Esophagus (tissue), 2 donors: ENCODE results near the gene TMEM267. TPM values are rescaled to one million over a fixed set of nuclear protein-coding genes. Genes with fewer than 3 reads are reported as not detected.
"Not testable (repeated sequence)": the region's sequence is repeated elsewhere in the genome, so short reads cannot be mapped to it uniquely, and the experiment has no call there.

Source experiments
- H3K27ac ChIP-seq, 2 donors: one replicate each; pipeline ENCODE4 v1.5.1; 2013; ENCODE audit warnings: low read depth in 2 of 2, mild to moderate bottlenecking in 2 of 2, inconsistent platforms in 1 of 2, low read length in 1 of 2, moderate library complexity in 1 of 2
- H3K27me3 ChIP-seq, 2 donors: one replicate each; pipeline ENCODE4 v1.6.1; 2013; ENCODE audit warnings: low read length in 2 of 2, control low read depth in 1 of 2, mild to moderate bottlenecking in 1 of 2; ENCODE audit not compliant: insufficient read depth in 2 of 2, control insufficient read depth in 1 of 2
- H3K36me3 ChIP-seq, 2 donors: one replicate each; pipeline ENCODE4 v1.6.1; 2013; ENCODE audit warnings: low read length in 1 of 2; ENCODE audit not compliant: control insufficient read depth in 2 of 2, insufficient read depth in 2 of 2
- H3K4me1 ChIP-seq, 2 donors: one replicate each; pipeline ENCODE4 v1.6.1; 2013; ENCODE audit warnings: low read length in 1 of 2; ENCODE audit not compliant: control insufficient read depth in 2 of 2, insufficient read depth in 2 of 2
- H3K4me3 ChIP-seq, 2 donors: one replicate each; pipeline ENCODE4 v1.5.1; 2013; ENCODE audit warnings: low read length in 2 of 2, mild to moderate bottlenecking in 2 of 2, low read depth in 1 of 2, moderate library complexity in 1 of 2
- H3K9me3 ChIP-seq, 2 donors: one replicate each; pipeline ENCODE4 v1.6.1; 2013; ENCODE audit warnings: mild to moderate bottlenecking in 2 of 2, low read depth in 1 of 2, low read length in 1 of 2, moderate library complexity in 1 of 2; ENCODE audit not compliant: control insufficient read depth in 2 of 2, insufficient read depth in 1 of 2
- WGBS, 2 donors: extraction: QIAGEN DNeasy Blood & Tissue Kit; methylation state at CpG; one replicate each; pipeline ENCODE4 v1.1.7; 2013; 5-methylcytosine and 5-hydroxymethylcytosine counted together
- polyA plus RNA-seq, 2 donors: library from polyadenylated mRNA; stranded (reverse); fragments of 200-250 nt; gene quantifications; one replicate each; pipeline ENCODE4 v1.2.3, GENCODE V29; 2013
- donor health status: healthy with polysubstance abuse.
- donor health status: Bipolar disorder and iron deficiency.

The TMEM267 gene
- polyA plus RNA-seq, result 1 to 10 TPM; 6.0 to 7.2 TPM

- Histone ChIP-seq H3K36me3 (no peaks in the 10 kb centered on the region), H3K27ac (peak within 1 kb of the TSS; percentile 99), H3K9me3 (no peaks in the 10 kb centered on the region), H3K4me3 (peak within 1 kb of the TSS; percentile 79 to 81), H3K27me3 (no peaks in the 10 kb centered on the region), H3K4me1 (no peaks in the 10 kb centered on the region)
- 0 to 1% methylated on average over 55 to 62 of the region's 62 CpGs for WGBS, 2 donors
These were observed at the start of gene TMEM267 for GRCh38 chr5:43483298-43484105. Gene TMEM267 (minus strand): TSS chr5:43483865. CDS start chr5:43453969, 29,896 bp downstream.

- 93 to 95% methylated on average over 2 of the region's 2 CpGs for WGBS, 2 donors
- H3K9me3 ChIP-seq, result no peaks in the 10 kb centered on the region
- H3K27ac ChIP-seq, result no peak overlapping the region
- no peak overlapping the region for H3K4me3 ChIP-seq
- H3K27me3 ChIP-seq, result no peaks in the 10 kb centered on the region
- H3K4me1 ChIP-seq, result no peaks in the 10 kb centered on the region
- H3K36me3 ChIP-seq, result peaks cover 7 to 9% of the 10 kb centered on the region in 2 donors
These were observed 47.0 kb upstream of the TMEM267 start for GRCh38 chr5:43530648-43531047.

GRCh38 chr5:43523662-43524072 lies 40.0 kb upstream of the TMEM267 start:
- Histone ChIP-seq H3K27me3 (no peaks in the 10 kb centered on the region), H3K4me1 (no peaks in the 10 kb centered on the region), H3K36me3 (peaks cover 0 to 3% of the 10 kb centered on the region in 2 donors), H3K4me3 (no peak overlapping the region), H3K27ac (no peak overlapping the region), H3K9me3 (no peaks in the 10 kb centered on the region)
- 55 to 63% methylated on average over 2 of the region's 2 CpGs for WGBS, 2 donors

GRCh38 chr5:43520615-43521014 lies 37.0 kb upstream of the TMEM267 start:
- no peak overlapping the region for H3K4me3 ChIP-seq
- no peaks in the 10 kb centered on the region for H3K9me3 ChIP-seq
- no peaks in the 10 kb centered on the region for H3K27me3 ChIP-seq
- peaks cover 0 to under 1% of the 10 kb centered on the region in 2 donors for H3K36me3 ChIP-seq
- no peak overlapping the region for H3K27ac ChIP-seq
- 88 to 89% methylated on average over 1 of the region's 1 CpG for WGBS, 2 donors
- no peaks in the 10 kb centered on the region for H3K4me1 ChIP-seq

GRCh38 chr5:43515678-43516048 lies 32.0 kb upstream of the TMEM267 start:
- H3K9me3 ChIP-seq, result no peaks in the 10 kb centered on the region
- H3K4me3 ChIP-seq, result peak overlapping the region in 1 of 2 donors; percentile 71
- H3K36me3 ChIP-seq, result no peaks in the 10 kb centered on the region
- 6 to 17% methylated on average over 1 of the region's 1 CpG for WGBS, 2 donors
- H3K4me1 ChIP-seq, result no peaks in the 10 kb centered on the region
- H3K27me3 ChIP-seq, result no peaks in the 10 kb centered on the region
- peak overlapping the region; percentile 41 to 92 for H3K27ac ChIP-seq

GRCh38 chr5:43514816-43515677 lies 31.4 kb upstream of the TMEM267 start, which contains the start of gene C5orf34:
Gene C5orf34 (minus strand): TSS chr5:43515148. CDS start chr5:43509339, 5,809 bp downstream.
- WGBS, 2 donors, result 0% methylated on average over 35 of the region's 35 CpGs
- H3K9me3 ChIP-seq, result no peaks in the 10 kb centered on the region
- H3K4me1 ChIP-seq, result no peaks in the 10 kb centered on the region
- peak within 1 kb of the TSS; percentile 46 to 71 for H3K4me3 ChIP-seq
- no peaks in the 10 kb centered on the region for H3K27me3 ChIP-seq
- H3K36me3 ChIP-seq, result no peaks in the 10 kb centered on the region
- H3K27ac ChIP-seq, result peak within 1 kb of the TSS; percentile 91 to 92

GRCh38 chr5:43514471-43514815 lies 30.8 kb upstream of the TMEM267 start:
- Histone ChIP-seq H3K27ac (peak overlapping the region; percentile 83 to 91), H3K27me3 (no peaks in the 10 kb centered on the region), H3K36me3 (no peaks in the 10 kb centered on the region), H3K9me3 (no peaks in the 10 kb centered on the region), H3K4me3 (peak overlapping the region; percentile 46 to 71), H3K4me1 (no peaks in the 10 kb centered on the region)
- 0 to 2% methylated on average over 6 of the region's 6 CpGs for WGBS, 2 donors

- Histone ChIP-seq H3K36me3 (no peaks in the 10 kb centered on the region), H3K4me3 (peak overlapping the region in 1 of 2 donors; percentile 71), H3K27me3 (no peaks in the 10 kb centered on the region), H3K9me3 (no peaks in the 10 kb centered on the region), H3K27ac (no peak overlapping the region), H3K4me1 (no peaks in the 10 kb centered on the region)
- WGBS, 2 donors, result 17 to 21% methylated on average over 4 of the region's 4 CpGs
These were observed 30.4 kb upstream of the TMEM267 start for GRCh38 chr5:43514025-43514424.

GRCh38 chr5:43511062-43511461 lies 27.4 kb upstream of the TMEM267 start:
- H3K36me3 ChIP-seq, H3K4me1 ChIP-seq, H3K9me3 ChIP-seq, H3K27ac ChIP-seq, H3K4me3 ChIP-seq, H3K27me3 ChIP-seq: not testable (repeated sequence)
- WGBS, 2 donors, result 94 to 95% methylated on average over 14 to 36 of the region's 36 CpGs
